ENCODE results near the gene TNIK.

- TF ChIP-seq, protein P1, sequence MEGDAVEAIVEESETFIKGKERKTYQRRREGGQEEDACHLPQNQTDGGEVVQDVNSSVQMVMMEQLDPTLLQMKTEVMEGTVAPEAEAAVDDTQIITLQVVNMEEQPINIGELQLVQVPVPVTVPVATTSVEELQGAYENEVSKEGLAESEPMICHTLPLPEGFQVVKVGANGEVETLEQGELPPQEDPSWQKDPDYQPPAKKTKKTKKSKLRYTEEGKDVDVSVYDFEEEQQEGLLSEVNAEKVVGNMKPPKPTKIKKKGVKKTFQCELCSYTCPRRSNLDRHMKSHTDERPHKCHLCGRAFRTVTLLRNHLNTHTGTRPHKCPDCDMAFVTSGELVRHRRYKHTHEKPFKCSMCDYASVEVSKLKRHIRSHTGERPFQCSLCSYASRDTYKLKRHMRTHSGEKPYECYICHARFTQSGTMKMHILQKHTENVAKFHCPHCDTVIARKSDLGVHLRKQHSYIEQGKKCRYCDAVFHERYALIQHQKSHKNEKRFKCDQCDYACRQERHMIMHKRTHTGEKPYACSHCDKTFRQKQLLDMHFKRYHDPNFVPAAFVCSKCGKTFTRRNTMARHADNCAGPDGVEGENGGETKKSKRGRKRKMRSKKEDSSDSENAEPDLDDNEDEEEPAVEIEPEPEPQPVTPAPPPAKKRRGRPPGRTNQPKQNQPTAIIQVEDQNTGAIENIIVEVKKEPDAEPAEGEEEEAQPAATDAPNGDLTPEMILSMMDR (IDR thresholded peaks at IDR 0.05), result no peak
- TF ChIP-seq EZH2phosphoT487 (IDR thresholded peaks at IDR 0.05; ENCODE audit: borderline replicate concordance, low read depth) (no peak), GABPA (IDR thresholded peaks at IDR 0.05; ENCODE audit: low read depth) (no peak), EP300 (IDR thresholded peaks at IDR 0.05; ENCODE audit: borderline replicate concordance in 1 of 2, low read depth in 1 of 2, low read length in 1 of 2) (no peak)
- TF ChIP-seq, protein P2, sequence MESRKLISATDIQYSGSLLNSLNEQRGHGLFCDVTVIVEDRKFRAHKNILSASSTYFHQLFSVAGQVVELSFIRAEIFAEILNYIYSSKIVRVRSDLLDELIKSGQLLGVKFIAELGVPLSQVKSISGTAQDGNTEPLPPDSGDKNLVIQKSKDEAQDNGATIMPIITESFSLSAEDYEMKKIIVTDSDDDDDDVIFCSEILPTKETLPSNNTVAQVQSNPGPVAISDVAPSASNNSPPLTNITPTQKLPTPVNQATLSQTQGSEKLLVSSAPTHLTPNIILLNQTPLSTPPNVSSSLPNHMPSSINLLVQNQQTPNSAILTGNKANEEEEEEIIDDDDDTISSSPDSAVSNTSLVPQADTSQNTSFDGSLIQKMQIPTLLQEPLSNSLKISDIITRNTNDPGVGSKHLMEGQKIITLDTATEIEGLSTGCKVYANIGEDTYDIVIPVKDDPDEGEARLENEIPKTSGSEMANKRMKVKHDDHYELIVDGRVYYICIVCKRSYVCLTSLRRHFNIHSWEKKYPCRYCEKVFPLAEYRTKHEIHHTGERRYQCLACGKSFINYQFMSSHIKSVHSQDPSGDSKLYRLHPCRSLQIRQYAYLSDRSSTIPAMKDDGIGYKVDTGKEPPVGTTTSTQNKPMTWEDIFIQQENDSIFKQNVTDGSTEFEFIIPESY (IDR thresholded peaks at IDR 0.05; ENCODE audit: borderline replicate concordance, low read depth), result no peak
- TF ChIP-seq, protein P3, sequence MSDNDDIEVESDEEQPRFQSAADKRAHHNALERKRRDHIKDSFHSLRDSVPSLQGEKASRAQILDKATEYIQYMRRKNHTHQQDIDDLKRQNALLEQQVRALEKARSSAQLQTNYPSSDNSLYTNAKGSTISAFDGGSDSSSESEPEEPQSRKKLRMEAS (IDR thresholded peaks at IDR 0.05; ENCODE audit: low read depth), result no peak
Observed at GRCh38 chr3:171278299-171278590, 182.0 kb downstream of the TNIK start.
